Measurements from ENCODE around the gene TP73.

The TP73 gene

GRCh38 chr1:3626025-3626424, 26.3 kb upstream of the TP73 start:
- ATAC-seq = no peak
- no peak for TF ChIP-seq PATZ1 (CRISPR knock-in tag; IDR thresholded peaks at IDR 0.05; ENCODE audit: borderline replicate concordance)
- TF ChIP-seq SNAI2 (CRISPR knock-in tag; IDR thresholded peaks at IDR 0.05) = no peak
- no peak for TF ChIP-seq ISL1 (CRISPR knock-in tag; IDR thresholded peaks at IDR 0.05)
- no peak for TF ChIP-seq TCF4 (CRISPR knock-in tag; IDR thresholded peaks at IDR 0.05; ENCODE audit: borderline replicate concordance)
- no peak for TF ChIP-seq CSRNP3 (CRISPR knock-in tag; IDR thresholded peaks at IDR 0.05)
- TF ChIP-seq ZFP30 (CRISPR knock-in tag; IDR thresholded peaks at IDR 0.05) = no peak
- TF ChIP-seq ZNF565 (CRISPR knock-in tag; conservative IDR thresholded peaks at IDR 0.05; ENCODE audit: low read depth) = no peak
- no peak for TF ChIP-seq ZFP3 (CRISPR knock-in tag; IDR thresholded peaks at IDR 0.05)
- no peak for TF ChIP-seq ESRRG (CRISPR knock-in tag; IDR thresholded peaks at IDR 0.05)

GRCh38 chr1:3627515-3628253, 24.6 kb upstream of the TP73 start:
- ATAC-seq = no peak
- TF ChIP-seq OSR1 (CRISPR knock-in tag; IDR thresholded peaks at IDR 0.05) = no peak
- no peak for TF ChIP-seq ZNF8 (CRISPR knock-in tag; IDR thresholded peaks at IDR 0.05)
- TF ChIP-seq CREB5 (CRISPR knock-in tag; IDR thresholded peaks at IDR 0.05; ENCODE audit: low read depth) = no peak
- no peak for TF ChIP-seq CSDC2 (CRISPR knock-in tag; IDR thresholded peaks at IDR 0.05)
- TF ChIP-seq PPARA (CRISPR knock-in tag; IDR thresholded peaks at IDR 0.05; ENCODE audit: borderline replicate concordance) = no peak
- TF ChIP-seq RARB (CRISPR knock-in tag; IDR thresholded peaks at IDR 0.05) = no peak
- no peak for TF ChIP-seq ARNTL (CRISPR knock-in tag; IDR thresholded peaks at IDR 0.05; ENCODE audit: borderline replicate concordance, low read depth)

GRCh38 chr1:3628445-3628844, 23.9 kb upstream of the TP73 start:
- TF ChIP-seq BACH2 (CRISPR knock-in tag; IDR thresholded peaks at IDR 0.05; ENCODE audit: borderline replicate concordance) = no peak
- TF ChIP-seq TOX (CRISPR knock-in tag; IDR thresholded peaks at IDR 0.05; ENCODE audit: borderline replicate concordance) = no peak
- no peak for TF ChIP-seq ARNTL (CRISPR knock-in tag; IDR thresholded peaks at IDR 0.05; ENCODE audit: borderline replicate concordance, low read depth)
- TF ChIP-seq TSHZ2 (CRISPR knock-in tag; IDR thresholded peaks at IDR 0.05) = no peak
- TF ChIP-seq CSDC2 (CRISPR knock-in tag; IDR thresholded peaks at IDR 0.05) = no peak
- no peak for TF ChIP-seq CREB5 (CRISPR knock-in tag; IDR thresholded peaks at IDR 0.05; ENCODE audit: low read depth)
- no peak for TF ChIP-seq ZFP3 (CRISPR knock-in tag; IDR thresholded peaks at IDR 0.05)
- ATAC-seq = no peak

All from SK-N-SH treated with all-trans-retinoic acid at 6 μM for 48 hours (cell line).